ENCODE results near the gene FHIP1A.

GRCh38 chr4:151439320-151439719 lies 30.3 kb downstream of the FHIP1A start:
- TF ChIP-seq CTCF (IDR thresholded peaks at IDR 0.05) (no peak), POLR2AphosphoS5 (IDR thresholded peaks at IDR 0.05; ENCODE audit: low read depth, low read length) (no peak), REST (IDR thresholded peaks at IDR 0.05; ENCODE audit: insufficient read depth in 1 of 2, low read depth in 2 of 2, low read length in 1 of 2) (no peak), SIN3A (IDR thresholded peaks at IDR 0.05; ENCODE audit: borderline replicate concordance, insufficient read depth, low read depth, low read length) (no peak)

Data from Panc1 (cell line).